ENCODE measurements around the gene GRIK4.

DNA sequence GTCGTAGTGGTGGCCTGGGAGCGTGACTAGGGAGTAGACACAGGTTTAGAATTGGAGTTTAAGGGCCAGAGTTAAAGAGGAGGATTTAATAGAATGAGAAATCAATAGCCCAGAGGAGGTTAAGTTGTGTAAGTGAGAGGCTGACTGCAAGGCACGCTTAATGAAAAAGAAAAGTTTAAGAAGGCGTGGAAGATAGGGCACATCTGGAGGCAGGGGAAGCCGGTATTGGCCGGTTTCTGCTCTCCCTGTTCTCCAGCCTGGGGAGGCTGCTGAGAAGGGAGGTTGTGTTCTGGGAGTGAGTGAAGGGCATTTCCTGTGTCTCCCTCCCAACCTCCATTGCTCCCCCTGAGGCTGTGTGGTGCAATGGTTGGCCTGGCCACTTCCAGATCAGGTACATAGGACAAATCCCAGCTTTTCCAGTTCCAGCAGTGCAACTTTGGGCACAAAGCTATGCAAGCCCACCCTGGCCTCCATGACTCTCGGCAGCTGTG is 6.3 kb downstream of the GRIK4 start:
- TF ChIP-seq MAX (IDR thresholded peaks at IDR 0.05; ENCODE audit: insufficient read depth, insufficient read length), result no peak
- no peak for TF ChIP-seq CTCF (IDR thresholded peaks at IDR 0.05; ENCODE audit: extremely low read depth in 1 of 2, insufficient read depth in 1 of 2, low read depth in 1 of 2, low read length in 2 of 2)
- no peak for TF ChIP-seq POLR2AphosphoS5 (IDR thresholded peaks at IDR 0.05; ENCODE audit: insufficient read depth, low read depth, low read length)
